Activated T-helper 17 cell treated with anti-CD3 and anti-CD28 coated beads, Interleukin-2, amount 50 U/mL, for 72 hours (primary cell): ENCODE measurements around the gene SKIDA1. TPM values are rescaled to one million over a fixed set of nuclear protein-coding genes. Genes with fewer than 3 reads are reported as not detected.

Source experiments
- ATAC-seq: fragments of 150-1000 bp; cut with Tn5 transposase; replicated peaks from 2 replicates; pipeline ENCODE4 v1.10.0; 2021; ENCODE audit warnings: mild to moderate bottlenecking, moderate library complexity
- H3K27ac Mint-ChIP-seq: one replicate; pipeline ENCODE4 v1.8.0; 2022; ENCODE audit warnings: mixed read lengths
- H3K27me3 Mint-ChIP-seq: one replicate; pipeline ENCODE4 v1.8.0; 2022; ENCODE audit warnings: mixed read lengths
- H3K36me3 Mint-ChIP-seq: one replicate; pipeline ENCODE4 v1.8.0; 2022; ENCODE audit warnings: low read depth, mild to moderate bottlenecking, mixed read lengths
- H3K4me1 Mint-ChIP-seq: one replicate; pipeline ENCODE4 v1.8.0; 2022; ENCODE audit warnings: mixed read lengths
- H3K4me3 Mint-ChIP-seq: one replicate; pipeline ENCODE4 v1.8.0; 2022; ENCODE audit warnings: mild to moderate bottlenecking, mixed read lengths
- H3K9me3 Mint-ChIP-seq: one replicate; pipeline ENCODE4 v1.8.0; 2022; ENCODE audit warnings: mixed read lengths
- total RNA-seq, 2 donors: library from RNA; stranded (reverse); gene quantifications; one replicate each; pipeline ENCODE4 v1.2.3, GENCODE V29; 2022

The SKIDA1 gene
- total RNA-seq, 2 donors from 2014 or later, result 0.06 to 0.95 TPM

DNA sequence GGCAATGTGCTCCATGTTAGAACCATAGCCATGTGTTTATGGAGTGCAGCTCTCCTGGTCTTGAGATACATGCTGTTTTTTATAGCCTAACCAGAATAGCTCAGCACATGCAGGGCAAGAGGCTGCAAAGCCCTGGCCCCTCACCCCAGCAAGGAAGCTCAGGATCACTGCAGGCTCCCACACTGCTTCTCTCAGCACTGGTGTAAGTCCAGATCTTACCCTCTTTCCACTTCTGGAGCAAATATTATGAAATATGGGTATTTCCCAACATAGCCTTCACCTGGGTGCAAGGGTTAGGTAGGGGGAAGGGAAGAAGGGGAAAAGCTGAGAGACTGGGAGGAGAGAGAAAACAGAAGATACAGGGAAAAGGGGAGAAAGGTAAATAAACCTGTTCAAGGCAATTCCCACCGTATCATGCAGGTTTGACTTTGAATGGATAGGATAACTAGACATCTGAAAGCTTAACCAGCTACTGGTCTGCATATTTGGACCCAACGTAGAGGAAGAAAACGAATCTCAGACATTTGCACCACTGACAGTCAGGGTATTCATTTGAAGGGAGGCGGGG is 19.7 kb downstream of the SKIDA1 start:
- H3K27me3 Mint-ChIP-seq, result peaks cover 16% of the 10 kb centered on the region
- H3K4me3 Mint-ChIP-seq, result no peak overlapping the region
- no peak for ATAC-seq
- H3K4me1 Mint-ChIP-seq, result no peaks in the 10 kb centered on the region
- no peak overlapping the region for H3K27ac Mint-ChIP-seq
- no peaks in the 10 kb centered on the region for H3K36me3 Mint-ChIP-seq
- no peaks in the 10 kb centered on the region for H3K9me3 Mint-ChIP-seq

DNA sequence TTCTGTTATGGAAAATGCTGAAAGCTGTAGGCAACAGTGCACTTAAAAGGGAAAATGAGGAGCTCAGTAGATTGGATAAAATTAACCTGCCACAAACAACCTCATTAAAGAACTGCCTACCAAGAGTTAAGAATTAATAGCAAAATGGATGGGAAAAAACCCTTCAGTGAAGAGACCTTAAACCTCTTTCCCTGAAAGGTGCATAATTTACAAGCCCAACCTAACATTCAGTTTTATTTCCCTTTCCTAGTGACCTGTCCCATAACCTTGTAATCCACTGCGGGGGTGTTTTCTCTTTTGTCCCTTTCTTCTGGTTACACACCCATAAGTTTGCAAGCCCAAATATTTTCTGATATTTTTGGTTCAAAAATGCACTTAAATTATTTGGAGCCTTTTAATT is 21.9 kb downstream of the SKIDA1 start:
- H3K9me3 Mint-ChIP-seq, result no peaks in the 10 kb centered on the region
- H3K4me3 Mint-ChIP-seq, result no peak overlapping the region
- H3K4me1 Mint-ChIP-seq, result no peaks in the 10 kb centered on the region
- ATAC-seq, result no peak
- H3K27ac Mint-ChIP-seq, result no peak overlapping the region
- peaks cover 27% of the 10 kb centered on the region for H3K27me3 Mint-ChIP-seq
- H3K36me3 Mint-ChIP-seq, result no peaks in the 10 kb centered on the region

DNA sequence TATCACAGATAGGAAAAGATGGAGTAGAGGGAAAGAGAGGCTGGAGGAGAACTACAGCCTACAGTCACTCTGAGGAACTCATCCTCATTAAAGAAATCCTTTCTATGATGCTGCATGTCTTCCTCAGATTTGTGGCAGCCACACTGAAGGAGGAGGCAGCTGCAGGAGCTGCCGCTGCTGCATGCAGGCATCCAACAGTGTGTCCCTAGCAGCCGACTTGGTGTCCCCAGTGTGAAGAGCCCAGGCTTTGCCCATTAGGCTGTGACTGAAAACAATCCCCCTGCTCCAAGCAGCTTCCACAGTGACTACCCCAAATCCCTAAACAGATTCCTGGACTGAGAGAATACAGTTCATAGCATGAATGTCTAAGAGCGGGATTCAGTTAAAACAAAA is 23.1 kb downstream of the SKIDA1 start:
- Mint-ChIP-seq H3K36me3 (peaks cover 7% of the 10 kb centered on the region), H3K4me1 (peaks cover 4% of the 10 kb centered on the region)

DNA sequence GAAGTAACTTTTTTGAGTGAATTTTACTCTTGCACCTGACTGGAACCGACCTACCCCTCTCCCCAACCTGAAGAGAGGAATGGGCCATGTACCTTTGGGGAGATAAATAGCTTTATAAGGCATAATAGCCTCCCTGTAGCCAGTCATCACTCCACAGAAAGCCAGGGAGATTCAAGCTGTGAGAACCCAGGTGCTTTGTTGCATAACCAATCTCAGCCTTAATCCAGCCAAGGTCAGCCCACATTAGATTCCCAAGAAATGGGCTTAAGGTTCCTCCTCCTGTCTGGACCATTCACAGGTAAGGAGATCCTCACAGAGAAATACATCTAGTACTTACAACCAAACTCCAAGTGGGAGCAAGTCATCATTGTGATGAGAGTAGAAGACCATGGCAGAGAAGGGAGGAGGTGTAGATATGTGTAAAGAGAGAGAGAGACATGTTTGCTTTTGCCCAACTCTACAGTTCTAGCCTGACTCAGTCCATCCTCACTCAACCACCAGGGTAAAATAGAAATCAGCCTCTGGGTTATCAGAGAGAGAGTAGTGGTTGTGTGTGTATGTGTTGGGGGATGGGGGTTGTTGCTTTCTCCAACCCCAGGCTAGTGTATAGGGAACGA is 23.6 kb downstream of the SKIDA1 start:
- Mint-ChIP-seq H3K4me1 (peaks cover 4% of the 10 kb centered on the region), H3K27me3 (peaks cover 40% of the 10 kb centered on the region), H3K9me3 (no peaks in the 10 kb centered on the region), H3K4me3 (no peak overlapping the region), H3K27ac (no peak overlapping the region), H3K36me3 (peaks cover 7% of the 10 kb centered on the region)
- ATAC-seq, result no peak

More for the DNA sequence above, 23.1 kb downstream of the SKIDA1 start:
- H3K4me3 Mint-ChIP-seq, result no peak overlapping the region
- H3K9me3 Mint-ChIP-seq, result no peaks in the 10 kb centered on the region
- no peak for ATAC-seq
- no peak overlapping the region for H3K27ac Mint-ChIP-seq
- peaks cover 39% of the 10 kb centered on the region for H3K27me3 Mint-ChIP-seq

DNA sequence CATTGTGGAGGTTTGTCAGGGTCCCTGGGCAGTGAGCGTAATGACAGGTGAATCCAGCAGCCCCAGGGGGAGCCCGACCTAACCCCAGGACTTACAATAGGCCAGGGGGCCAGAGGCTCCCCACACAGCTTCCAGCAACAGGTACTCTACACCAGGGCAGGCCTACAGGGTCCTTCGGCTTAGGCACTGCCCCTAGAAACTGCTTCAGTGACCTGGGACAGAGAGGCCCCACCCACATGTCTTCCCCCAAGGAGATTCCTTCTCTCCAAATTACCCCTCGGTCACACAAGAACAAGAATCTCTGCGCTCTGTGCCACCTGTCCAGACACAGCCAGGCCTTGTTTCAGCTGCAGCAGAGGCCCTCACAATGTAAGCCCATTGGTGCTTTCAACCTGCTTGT is 24.4 kb downstream of the SKIDA1 start:
- Mint-ChIP-seq H3K4me1 (peaks cover 4% of the 10 kb centered on the region), H3K9me3 (no peaks in the 10 kb centered on the region), H3K27me3 (peaks cover 34% of the 10 kb centered on the region), H3K27ac (no peak overlapping the region), H3K36me3 (peaks cover 7% of the 10 kb centered on the region), H3K4me3 (no peak overlapping the region)
- no peak for ATAC-seq

DNA sequence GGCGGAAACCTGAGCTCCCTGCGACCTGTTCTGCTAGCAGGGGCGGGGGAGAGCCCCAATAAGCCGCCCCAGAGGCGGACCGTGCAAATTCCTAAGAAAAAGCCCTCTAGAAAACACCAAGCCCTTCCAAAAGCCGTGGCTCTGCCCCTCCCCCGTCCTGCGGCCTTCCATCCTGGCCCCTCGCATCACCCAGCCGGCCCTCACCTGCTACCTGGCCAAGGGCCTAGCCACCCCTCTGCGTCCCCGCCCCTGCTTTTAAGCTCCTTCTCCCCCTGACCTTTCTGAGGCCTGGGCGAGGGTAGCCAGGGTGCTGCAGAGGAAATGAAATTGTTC is 24.9 kb downstream of the SKIDA1 start:
- no peak overlapping the region for H3K4me3 Mint-ChIP-seq
- no peak for ATAC-seq
- H3K36me3 Mint-ChIP-seq, result peaks cover 7% of the 10 kb centered on the region
- H3K9me3 Mint-ChIP-seq, result no peaks in the 10 kb centered on the region
- no peak overlapping the region for H3K27ac Mint-ChIP-seq
- peaks cover 4% of the 10 kb centered on the region for H3K4me1 Mint-ChIP-seq
- peaks cover 31% of the 10 kb centered on the region for H3K27me3 Mint-ChIP-seq

DNA sequence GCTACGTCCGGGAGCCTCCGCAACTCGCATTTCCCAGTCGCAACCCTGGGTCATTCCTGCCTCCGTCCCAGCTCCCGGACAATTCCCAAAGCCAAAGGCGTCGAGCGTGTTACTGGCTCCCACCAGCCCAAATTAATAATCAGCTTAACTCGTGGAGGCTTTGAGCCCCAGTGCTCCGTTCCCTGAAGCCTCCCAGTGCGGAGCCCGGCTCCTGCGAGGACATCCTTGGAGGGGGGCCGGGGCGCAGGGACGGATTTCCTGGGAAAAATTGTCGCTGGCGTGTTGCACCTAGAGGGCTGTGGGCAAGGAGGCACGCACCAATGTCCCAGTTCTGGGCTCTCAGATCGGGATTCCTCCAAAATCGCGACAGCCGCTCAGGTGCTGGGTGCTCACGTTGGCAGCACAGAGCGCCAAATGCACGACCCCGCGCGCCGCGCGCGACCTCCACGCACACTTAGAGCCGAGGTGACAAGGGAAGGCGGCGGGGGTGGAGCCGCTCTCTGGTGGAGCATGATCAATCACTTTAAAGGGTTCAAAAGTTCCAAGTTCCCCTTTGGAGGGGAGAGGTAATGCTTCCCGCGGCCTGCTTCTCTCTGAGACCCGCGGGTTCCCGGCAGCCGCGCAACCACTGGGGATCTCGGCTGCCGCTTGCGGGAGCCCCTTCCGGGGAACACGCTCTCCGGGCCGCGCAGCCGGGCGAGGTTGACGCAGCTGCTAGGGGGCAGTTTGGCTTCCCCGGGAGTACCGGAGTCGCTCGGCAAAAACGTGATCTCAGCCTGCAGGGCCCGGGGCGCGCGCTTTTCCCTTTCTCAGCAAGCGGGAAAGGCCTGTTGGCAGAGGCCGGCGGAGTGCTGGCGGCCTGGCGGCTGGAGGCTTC is 25.5 kb downstream of the SKIDA1 start:
- ATAC-seq, result no peak
- H3K27ac Mint-ChIP-seq, result no peak overlapping the region
- peaks cover 9% of the 10 kb centered on the region for H3K4me1 Mint-ChIP-seq
- H3K27me3 Mint-ChIP-seq, result peaks cover 31% of the 10 kb centered on the region
- no peak overlapping the region for H3K4me3 Mint-ChIP-seq
- peaks cover 12% of the 10 kb centered on the region for H3K36me3 Mint-ChIP-seq
- H3K9me3 Mint-ChIP-seq, result no peaks in the 10 kb centered on the region

DNA sequence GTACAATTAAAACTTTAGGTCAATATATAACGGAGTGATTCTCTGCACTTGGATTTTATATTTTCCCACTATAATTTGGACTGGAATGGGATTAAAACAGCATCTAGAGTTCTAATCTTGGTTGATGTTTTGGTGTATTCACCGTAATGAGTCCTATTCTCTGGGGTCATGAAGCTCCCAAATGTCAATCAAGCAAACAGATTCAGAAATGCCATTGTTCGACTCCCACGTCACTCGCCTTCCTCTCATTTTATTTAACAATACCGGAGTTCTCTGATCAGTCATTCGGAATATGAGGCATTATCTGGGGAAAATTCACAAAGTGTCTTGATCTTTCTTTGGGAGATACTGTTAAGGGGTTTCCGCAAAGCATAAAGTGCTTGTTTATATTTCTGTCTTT is 26.5 kb downstream of the SKIDA1 start:
- H3K27ac Mint-ChIP-seq, result no peak overlapping the region
- peaks cover 12% of the 10 kb centered on the region for H3K36me3 Mint-ChIP-seq
- peaks cover 9% of the 10 kb centered on the region for H3K4me1 Mint-ChIP-seq
- H3K9me3 Mint-ChIP-seq, result no peaks in the 10 kb centered on the region
- peaks cover 34% of the 10 kb centered on the region for H3K27me3 Mint-ChIP-seq
- H3K4me3 Mint-ChIP-seq, result no peak overlapping the region
- ATAC-seq, result no peak

DNA sequence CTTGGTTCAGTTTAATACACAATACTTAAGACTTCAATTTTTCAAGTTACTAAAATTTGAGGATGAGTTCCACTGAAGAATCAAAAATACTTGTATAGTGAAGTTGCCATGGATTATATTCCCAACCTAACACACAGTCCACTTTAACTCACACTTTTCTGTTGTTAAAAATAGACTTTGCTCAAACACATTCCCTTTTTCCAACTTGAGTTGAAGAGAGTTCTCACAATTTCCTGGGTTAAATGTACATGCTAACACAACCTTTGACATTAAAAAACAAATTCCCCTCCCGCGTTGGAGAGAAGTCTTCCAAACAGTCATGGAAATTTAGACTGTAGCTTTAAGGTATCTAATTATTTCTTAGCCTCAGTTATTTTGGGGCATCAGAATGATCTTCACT is 27.1 kb downstream of the SKIDA1 start:
- peak overlapping the region; percentile 90 for H3K4me3 Mint-ChIP-seq
- H3K27ac Mint-ChIP-seq, result no peak overlapping the region
- peaks cover 12% of the 10 kb centered on the region for H3K36me3 Mint-ChIP-seq
- no peaks in the 10 kb centered on the region for H3K9me3 Mint-ChIP-seq
- peaks cover 9% of the 10 kb centered on the region for H3K4me1 Mint-ChIP-seq
- ATAC-seq, result no peak
- peaks cover 37% of the 10 kb centered on the region for H3K27me3 Mint-ChIP-seq

DNA sequence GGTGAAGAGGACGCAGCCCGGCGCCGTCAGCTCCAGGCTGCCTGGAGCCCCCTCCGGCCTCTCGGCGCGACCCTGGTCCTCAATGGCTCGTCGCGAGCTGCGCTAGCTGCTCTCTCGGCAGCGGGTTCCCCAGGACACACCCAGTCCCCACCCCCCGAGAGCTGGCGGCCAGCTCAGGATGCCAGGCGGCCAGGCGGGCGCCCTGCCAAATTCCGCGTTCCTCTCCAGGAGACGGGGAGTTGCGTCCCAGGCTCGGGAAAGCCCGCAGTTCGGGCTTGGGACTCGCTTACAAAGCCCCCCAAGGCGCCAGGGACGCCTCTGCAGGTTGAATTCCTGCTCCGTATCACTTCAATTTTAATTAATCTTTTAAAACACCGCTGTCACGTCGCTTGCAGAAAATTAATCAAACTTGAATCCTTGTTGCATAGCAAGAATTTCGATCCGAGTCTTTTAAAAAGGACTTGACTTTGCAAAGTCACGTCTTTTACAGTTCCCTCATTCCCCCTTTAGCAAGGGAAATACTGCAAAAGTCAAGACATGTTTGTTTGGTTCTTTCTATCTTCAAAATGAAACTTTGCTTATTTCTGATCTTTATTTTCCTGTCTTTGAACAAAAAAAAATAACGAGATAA is 28.2 kb downstream of the SKIDA1 start:
- no peak for ATAC-seq
- H3K4me1 Mint-ChIP-seq, result peaks cover 9% of the 10 kb centered on the region
- peaks cover 12% of the 10 kb centered on the region for H3K36me3 Mint-ChIP-seq
- H3K27me3 Mint-ChIP-seq, result peaks cover 32% of the 10 kb centered on the region
- peak overlapping the region; percentile 90 for H3K4me3 Mint-ChIP-seq
- no peaks in the 10 kb centered on the region for H3K9me3 Mint-ChIP-seq
- H3K27ac Mint-ChIP-seq, result no peak overlapping the region

DNA sequence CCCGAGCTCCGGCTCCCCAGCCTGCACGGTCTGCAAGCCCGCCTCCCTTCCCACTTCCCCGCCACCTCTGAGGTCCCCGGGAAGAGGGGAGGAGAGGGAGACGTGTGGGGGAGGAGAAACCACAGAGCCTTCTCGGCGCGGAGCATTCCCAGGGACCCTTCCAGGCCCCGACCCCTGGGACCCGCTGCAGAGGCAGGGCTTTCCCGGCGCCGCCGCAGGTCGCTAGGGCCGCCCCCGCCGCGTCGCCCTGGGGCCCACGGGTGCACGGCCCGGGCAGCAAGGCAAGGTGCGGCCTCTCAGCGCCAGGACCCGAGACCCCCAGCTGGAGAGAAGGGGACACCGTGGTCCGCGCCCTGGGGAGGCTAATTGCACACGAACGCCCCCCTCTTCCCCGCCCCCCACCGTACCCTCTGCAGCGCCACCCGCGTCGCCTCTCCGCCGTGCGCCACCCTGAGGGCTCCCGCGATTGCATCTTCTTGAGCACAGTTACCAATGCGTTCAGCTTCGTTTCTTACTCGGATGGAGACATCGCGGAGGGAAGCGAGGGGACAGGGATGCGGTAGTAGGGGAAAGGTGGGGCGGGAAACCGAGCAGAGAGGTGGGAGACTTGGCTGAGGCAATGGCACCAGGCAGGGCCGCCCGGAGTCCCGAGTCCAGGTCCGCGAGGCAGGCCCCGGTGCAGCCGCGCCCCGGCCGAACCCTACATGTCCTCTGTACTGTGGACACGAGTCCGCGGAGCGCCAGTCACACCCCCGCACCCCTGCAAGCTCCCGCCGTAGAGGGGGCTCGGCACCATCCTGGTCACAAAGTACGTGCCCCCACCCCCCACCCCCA is 28.9 kb downstream of the SKIDA1 start:
- Mint-ChIP-seq H3K27me3 (peaks cover 32% of the 10 kb centered on the region), H3K36me3 (peaks cover 12% of the 10 kb centered on the region), H3K4me3 (peak overlapping the region; percentile 90), H3K4me1 (peaks cover 9% of the 10 kb centered on the region), H3K27ac (no peak overlapping the region), H3K9me3 (no peaks in the 10 kb centered on the region)
- ATAC-seq, result peak; percentile 63

DNA sequence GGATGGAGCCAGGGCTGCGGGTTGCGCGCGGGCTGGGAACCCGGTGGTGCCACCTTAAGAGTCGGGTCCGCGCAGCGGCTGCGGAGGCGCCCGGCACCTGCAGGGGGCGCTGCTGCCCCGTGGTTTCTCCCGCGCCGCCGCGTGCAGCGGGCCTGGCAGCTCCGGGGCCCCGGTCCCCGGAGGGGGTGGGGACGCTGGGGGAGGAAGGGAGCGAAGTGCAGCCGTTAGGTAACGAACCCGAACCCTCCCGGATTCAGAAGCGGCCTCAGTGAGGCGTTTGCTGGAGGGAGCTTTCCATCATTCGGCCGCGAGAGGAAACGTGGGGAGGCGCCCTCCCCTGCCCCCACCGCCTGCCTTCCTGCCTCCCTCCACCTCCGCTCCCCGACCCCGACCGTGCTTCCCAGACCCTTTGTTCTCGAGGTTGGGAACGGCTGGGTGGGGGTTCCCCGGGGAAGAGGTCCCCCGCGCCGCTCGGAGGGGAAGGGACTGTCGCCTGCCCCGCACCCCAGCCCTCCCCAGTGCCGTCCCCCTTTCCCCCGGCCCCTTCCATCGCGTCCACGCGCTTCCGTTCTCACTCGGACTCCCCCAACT is 29.6 kb downstream of the SKIDA1 start:
- peaks cover 36% of the 10 kb centered on the region for H3K27me3 Mint-ChIP-seq
- no peak overlapping the region for H3K27ac Mint-ChIP-seq
- peak; percentile 89 for ATAC-seq

DNA sequence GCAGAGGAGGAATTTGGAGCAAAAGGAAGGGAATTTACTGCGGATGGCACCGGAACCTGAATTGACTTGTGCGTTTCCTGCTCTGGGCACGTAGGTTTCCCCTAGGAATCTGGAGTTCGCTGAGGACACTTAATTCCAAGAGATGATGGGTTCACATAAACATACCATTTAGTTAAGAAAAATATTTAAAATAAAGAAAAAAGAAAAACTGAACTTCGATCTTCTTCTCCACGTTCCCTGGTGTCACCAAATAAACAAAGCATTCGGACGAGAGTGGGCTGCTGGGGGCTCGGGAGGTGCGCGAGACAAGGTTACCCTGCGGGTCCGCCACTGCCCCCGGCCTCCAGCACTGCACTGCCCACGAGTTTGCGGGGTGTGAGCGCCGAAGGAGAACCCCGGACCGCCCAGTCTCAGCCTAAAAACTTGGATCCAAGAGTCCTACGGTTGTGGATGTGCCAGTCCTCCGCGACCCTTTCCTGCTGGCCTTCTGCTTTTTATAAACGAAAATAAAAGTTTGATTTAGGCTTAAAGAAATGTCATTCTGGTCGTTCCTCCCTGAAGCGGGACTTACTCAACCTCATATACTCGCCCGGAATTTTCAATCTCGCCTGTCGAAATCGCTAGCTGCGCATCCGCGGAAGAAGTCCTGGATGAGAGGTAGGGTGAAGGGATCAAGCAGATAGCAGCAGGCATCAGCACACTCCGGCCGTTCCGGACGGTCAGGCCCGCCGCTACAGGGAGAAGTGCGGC is 30.3 kb downstream of the SKIDA1 start:
- Mint-ChIP-seq H3K9me3 (no peaks in the 10 kb centered on the region), H3K4me3 (peak overlapping the region; percentile 90), H3K4me1 (peaks cover 9% of the 10 kb centered on the region), H3K27ac (no peak overlapping the region), H3K27me3 (peaks cover 36% of the 10 kb centered on the region), H3K36me3 (peaks cover 12% of the 10 kb centered on the region)
- peak; percentile 1 for ATAC-seq

More for the DNA sequence above, 29.6 kb downstream of the SKIDA1 start:
- Mint-ChIP-seq H3K4me3 (peak overlapping the region; percentile 90), H3K4me1 (peaks cover 9% of the 10 kb centered on the region), H3K9me3 (no peaks in the 10 kb centered on the region), H3K36me3 (peaks cover 12% of the 10 kb centered on the region)
